ENCODE measurements around the gene ZNF765.
"Not testable (repeated sequence)": the region's sequence is repeated elsewhere in the genome, so short reads cannot be mapped to it uniquely, and the experiment has no call there.

Gene ZNF765

DNA sequence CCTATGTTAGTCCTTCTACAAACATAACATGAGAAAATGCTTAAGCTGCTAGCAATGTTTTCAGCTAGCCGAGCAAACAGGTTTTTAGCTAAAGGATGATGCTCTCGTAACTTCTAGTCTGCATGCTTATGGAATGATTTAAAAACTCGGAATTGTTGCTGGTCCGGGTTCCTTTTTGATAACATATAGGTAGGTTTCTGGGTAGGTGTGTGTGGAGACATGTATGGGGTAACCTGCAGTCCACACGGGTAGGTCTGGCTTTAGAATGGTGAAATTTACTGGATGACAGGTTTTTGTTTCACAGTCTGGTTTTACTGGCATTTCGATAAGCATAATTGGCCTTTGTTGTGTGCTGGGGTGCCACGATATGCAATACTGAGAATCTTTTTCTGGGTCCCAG is 77.0 kb downstream of the ZNF765 start:
- TF ChIP-seq, protein P1, sequence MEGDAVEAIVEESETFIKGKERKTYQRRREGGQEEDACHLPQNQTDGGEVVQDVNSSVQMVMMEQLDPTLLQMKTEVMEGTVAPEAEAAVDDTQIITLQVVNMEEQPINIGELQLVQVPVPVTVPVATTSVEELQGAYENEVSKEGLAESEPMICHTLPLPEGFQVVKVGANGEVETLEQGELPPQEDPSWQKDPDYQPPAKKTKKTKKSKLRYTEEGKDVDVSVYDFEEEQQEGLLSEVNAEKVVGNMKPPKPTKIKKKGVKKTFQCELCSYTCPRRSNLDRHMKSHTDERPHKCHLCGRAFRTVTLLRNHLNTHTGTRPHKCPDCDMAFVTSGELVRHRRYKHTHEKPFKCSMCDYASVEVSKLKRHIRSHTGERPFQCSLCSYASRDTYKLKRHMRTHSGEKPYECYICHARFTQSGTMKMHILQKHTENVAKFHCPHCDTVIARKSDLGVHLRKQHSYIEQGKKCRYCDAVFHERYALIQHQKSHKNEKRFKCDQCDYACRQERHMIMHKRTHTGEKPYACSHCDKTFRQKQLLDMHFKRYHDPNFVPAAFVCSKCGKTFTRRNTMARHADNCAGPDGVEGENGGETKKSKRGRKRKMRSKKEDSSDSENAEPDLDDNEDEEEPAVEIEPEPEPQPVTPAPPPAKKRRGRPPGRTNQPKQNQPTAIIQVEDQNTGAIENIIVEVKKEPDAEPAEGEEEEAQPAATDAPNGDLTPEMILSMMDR (IDR thresholded peaks at IDR 0.05; ENCODE audit: low read length): no peak
- TF ChIP-seq EZH2 (IDR thresholded peaks at IDR 0.05; ENCODE audit: borderline replicate concordance, low read length): no peak
- Histone ChIP-seq H3K9me3 (ENCODE audit: low read length) (peaks cover 8% of the 10 kb centered on the region), H3K9me2 (ENCODE audit: low read depth, low read length) (no peaks in the 10 kb centered on the region), H3K27me3 (ENCODE audit: insufficient read depth, low read length) (no peaks in the 10 kb centered on the region), H3F3A (ENCODE audit: insufficient read depth, low read length) (no peaks in the 10 kb centered on the region), H3K4me2 (ENCODE audit: low read length) (no peak overlapping the region), H3K79me2 (ENCODE audit: insufficient read depth, low read length) (no peaks in the 10 kb centered on the region), H3K4me3 (ENCODE audit: low read depth, low read length, poor library complexity, severe bottlenecking) (no peak overlapping the region), H3K27ac (ENCODE audit: low read depth, low read length, poor library complexity, severe bottlenecking) (no peak overlapping the region), H3K36me3 (ENCODE audit: insufficient read depth, low read length) (peaks cover 48% of the 10 kb centered on the region), H2AFZ (ENCODE audit: low read length) (no peak overlapping the region), H4K20me1 (ENCODE audit: insufficient read depth, low read length) (no peaks in the 10 kb centered on the region), H3K4me1 (ENCODE audit: insufficient read depth, low read length, severe bottlenecking) (peaks cover 6% of the 10 kb centered on the region), H3K9ac (ENCODE audit: low read length) (no peak overlapping the region)

DNA sequence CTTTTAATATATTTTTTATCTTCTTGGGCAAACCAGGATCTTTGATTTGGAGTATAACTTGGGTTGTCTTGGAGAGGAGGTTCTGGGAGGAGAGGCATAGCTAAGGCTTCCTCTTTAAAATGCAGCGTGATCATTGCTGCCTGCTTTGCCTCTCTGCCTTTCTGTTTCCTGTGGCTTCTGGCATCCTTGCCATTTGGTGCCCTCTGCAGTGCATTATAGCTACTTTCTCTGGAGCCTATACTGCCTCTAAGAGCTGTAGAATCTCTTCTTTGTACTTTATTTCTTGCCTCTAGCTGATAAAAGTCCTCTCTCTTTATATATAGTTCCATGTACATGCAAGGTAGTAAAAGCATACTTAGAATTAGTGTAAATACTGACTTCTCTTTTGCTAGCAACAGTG is 79.9 kb downstream of the ZNF765 start:
- not testable (repeated sequence) for H3K27me3 ChIP-seq (ENCODE audit: insufficient read depth, low read length); H3K9ac ChIP-seq (ENCODE audit: low read length); H3F3A ChIP-seq (ENCODE audit: insufficient read depth, low read length); H2AFZ ChIP-seq (ENCODE audit: low read length); H4K20me1 ChIP-seq (ENCODE audit: insufficient read depth, low read length); H3K27ac ChIP-seq (ENCODE audit: low read depth, low read length, poor library complexity, severe bottlenecking); H3K4me3 ChIP-seq (ENCODE audit: low read depth, low read length, poor library complexity, severe bottlenecking); H3K4me1 ChIP-seq (ENCODE audit: insufficient read depth, low read length, severe bottlenecking); H3K4me2 ChIP-seq (ENCODE audit: low read length); H3K79me2 ChIP-seq (ENCODE audit: insufficient read depth, low read length); H3K9me2 ChIP-seq (ENCODE audit: low read depth, low read length)
- peaks cover 70% of the 10 kb centered on the region for H3K36me3 ChIP-seq (ENCODE audit: insufficient read depth, low read length)
- H3K9me3 ChIP-seq (ENCODE audit: low read length): peaks cover 11% of the 10 kb centered on the region

DNA sequence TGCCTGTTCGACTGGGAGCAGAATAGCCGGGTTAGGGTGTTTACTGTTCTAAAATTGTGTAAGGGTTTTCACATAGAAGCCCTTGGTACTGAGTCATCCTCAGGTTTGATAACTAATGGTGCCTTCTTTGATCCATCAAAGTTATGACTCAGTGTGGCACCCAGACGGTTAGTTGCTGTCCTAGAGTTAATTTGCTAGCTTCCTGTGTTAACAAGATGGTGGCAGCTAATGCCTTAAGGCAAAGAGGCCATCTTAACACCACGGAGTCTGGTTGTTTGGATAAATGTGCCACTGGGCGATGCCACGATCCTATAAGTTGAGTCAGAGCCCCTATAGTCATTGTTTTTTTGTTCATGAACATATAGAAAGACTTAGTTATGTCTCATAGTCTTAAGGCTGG is 80.5 kb downstream of the ZNF765 start:
- not testable (repeated sequence) for H3K9me2 ChIP-seq (ENCODE audit: low read depth, low read length); H3K9ac ChIP-seq (ENCODE audit: low read length); H3K4me1 ChIP-seq (ENCODE audit: insufficient read depth, low read length, severe bottlenecking); H3K4me3 ChIP-seq (ENCODE audit: low read depth, low read length, poor library complexity, severe bottlenecking); H3F3A ChIP-seq (ENCODE audit: insufficient read depth, low read length); H3K79me2 ChIP-seq (ENCODE audit: insufficient read depth, low read length); H4K20me1 ChIP-seq (ENCODE audit: insufficient read depth, low read length); H2AFZ ChIP-seq (ENCODE audit: low read length); H3K27ac ChIP-seq (ENCODE audit: low read depth, low read length, poor library complexity, severe bottlenecking); H3K27me3 ChIP-seq (ENCODE audit: insufficient read depth, low read length); H3K4me2 ChIP-seq (ENCODE audit: low read length)
- Histone ChIP-seq H3K9me3 (ENCODE audit: low read length) (peaks cover 11% of the 10 kb centered on the region), H3K36me3 (ENCODE audit: insufficient read depth, low read length) (peaks cover 76% of the 10 kb centered on the region)

All from OCI-LY1 (cell line).